GM19397 (cell line): ENCODE measurements around the gene PASK.

Experiments
- ATAC-seq: cut with Tn5 transposase; IDR thresholded peaks from one replicate; pipeline ENCODE4 v1.9.1; 2021; ENCODE audit warnings: mild to moderate bottlenecking, moderate library complexity; ENCODE audit not compliant: unreplicated experiment

PASK gene

DNA sequence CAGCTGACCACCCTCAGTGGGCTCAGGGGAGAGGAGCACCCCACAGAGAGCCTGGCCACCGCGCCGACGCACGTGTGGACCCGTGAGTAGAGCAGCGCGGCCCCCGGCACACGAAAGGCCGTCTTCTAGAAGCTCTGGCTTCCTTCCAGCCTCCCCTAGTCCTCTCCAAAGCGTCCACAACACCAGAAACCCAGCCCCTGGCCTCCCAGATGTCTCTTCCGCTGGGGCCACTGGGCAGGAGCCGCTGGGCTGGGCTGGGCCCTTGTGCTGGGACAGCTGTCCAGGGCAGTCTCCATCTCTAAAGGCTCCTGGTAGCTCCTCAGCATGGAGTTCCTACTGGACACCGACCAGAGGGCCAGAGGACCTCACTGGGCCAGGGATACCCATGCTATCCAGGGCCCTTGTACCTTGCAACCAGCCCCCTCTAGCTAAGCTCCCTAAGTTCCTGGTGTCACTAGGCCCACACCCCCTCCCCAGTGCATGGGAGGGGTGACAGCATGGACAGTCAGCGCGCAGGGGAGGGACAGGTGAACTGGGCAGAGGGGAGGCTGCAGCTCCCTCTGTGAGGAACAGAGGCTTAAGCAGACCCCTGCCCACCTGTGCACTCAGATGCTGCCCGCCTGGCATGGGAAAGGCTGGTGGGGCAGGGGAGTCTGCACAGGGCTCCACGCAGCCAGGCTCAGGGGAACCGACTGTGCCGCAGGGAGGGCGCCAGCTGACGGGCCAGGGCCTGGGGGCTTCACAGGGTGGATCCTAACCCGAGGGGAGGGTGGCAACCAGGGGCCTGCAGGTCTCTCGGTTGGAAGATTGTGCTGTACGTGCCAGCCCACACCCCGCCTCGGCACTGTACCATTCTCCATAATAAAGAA is 80.1 kb downstream of the PASK start:
- no peak for ATAC-seq

DNA sequence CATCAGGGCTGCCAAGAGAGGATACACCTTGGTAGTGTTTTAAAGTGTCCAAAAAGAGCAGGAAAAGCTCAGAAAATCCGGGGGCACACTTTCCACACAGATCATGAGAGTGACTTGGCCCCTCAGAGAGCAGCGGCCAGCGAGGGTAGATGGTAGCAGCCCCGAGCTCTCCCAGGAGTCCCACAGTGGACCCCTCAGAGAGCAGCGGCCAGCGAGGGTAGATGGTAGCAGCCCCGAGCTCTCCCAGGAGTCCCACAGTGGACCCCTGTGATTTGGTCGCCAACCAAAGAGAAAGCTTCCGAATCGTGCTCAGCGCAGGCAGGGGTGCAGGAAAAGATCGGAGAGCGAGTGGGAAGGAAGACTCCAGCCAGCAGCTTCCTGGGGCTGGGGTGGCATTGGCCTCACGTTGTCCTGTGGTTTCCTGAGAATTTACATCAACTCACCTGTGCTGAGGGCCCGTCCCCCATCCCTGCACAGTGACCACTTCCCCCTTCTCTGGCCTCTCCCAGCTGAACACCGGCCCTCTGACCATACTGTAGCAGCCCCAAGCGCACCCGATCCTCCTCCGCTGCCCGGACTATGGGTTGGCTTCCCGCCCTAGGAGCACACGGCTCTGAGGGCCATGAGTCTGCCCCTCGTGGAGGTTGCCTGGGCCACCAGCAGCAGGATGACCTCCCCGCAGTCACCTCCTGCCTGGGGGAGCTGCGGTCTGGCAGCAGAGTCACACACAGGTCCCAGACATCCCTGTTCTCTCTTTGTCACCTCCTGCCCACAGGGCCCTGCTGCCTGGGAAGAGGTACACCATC is 80.9 kb downstream of the PASK start:
- ATAC-seq, result no peak

DNA sequence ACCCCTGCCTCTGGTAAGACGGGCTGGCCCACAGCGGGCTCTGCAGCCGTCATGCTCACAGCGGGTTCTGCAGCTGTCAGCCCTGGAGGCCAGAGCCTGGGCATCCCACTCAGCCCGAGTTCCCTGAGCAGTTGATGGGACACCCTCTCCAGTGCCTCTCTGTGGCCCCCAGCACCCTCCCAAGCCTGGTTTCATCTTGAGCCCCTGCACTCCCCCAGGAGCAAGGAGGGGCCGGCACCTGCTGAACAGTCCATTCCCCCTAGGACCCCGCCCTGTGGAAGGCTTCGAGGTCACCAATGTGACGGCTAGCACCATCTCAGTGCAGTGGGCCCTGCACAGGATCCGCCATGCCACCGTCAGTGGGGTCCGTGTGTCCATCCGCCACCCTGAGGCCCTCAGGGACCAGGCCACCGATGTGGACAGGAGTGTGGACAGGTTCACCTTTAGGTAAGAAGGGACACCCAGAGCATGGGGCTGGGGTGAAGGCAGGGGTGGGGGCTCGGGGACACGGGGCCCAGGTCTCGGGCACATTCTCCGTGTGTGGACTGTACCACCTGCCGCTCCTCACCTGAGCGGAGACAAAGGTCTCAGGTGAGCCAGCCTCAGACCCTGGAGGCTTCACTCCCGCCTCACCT is 81.7 kb downstream of the PASK start:
- ATAC-seq, result no peak

DNA sequence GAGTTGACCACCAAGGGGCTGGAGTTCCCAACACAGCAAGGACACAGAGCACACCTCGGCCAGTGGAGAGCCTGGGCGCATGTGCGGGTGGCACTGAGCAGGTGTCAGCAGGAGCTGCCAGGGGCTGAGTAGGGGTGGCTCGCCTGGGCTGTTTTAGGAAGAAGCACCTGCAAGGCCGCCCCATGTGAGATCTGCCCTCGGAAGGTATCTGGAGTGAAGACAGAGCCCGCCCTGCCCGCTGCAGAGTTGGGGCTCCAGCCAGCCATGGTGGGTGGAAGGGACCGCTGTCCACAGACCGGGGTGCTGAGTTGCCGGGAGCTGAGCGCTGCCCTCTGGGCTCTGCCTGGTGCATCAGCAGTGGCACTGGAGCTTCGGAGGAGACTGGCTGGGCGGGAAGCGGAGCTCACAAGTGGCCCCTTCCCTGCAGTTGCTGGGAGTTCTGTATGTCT is 82.4 kb downstream of the PASK start:
- no peak for ATAC-seq

DNA sequence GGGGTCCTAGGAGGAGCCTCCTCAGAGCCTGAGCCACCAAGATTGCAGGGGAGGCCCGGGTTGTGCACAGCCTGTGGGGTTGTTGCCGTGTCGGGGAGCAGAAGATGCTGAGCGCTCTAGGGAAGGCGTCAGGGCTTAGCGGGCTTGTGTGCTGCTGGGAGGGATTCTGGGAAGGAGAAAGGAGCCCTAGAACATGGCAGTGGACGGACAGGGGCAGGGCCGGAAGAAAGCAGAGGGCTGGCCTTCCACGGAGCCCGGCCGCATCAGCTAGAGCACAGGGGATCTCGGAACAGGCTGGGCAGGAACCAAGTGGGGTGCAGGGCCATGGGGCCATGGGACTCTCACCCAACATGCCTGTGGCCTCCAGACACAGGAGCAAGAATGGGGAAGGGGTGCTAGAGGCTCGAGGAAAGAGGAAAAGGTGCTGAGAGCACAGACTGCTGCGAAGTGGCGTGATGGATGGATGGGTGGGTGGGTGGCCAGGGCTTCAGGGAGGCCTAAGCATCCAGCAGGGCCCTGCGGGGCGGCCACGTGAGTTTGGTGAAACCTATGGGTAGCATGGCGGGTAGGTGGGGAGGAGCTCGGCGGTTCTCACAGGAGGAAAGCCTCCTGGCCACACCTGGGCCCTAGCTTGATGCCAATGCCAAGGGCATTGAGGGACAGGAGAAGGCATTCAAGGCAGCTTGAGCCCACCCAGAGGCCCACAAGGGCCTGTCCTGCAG is 82.9 kb downstream of the PASK start:
- no peak for ATAC-seq

DNA sequence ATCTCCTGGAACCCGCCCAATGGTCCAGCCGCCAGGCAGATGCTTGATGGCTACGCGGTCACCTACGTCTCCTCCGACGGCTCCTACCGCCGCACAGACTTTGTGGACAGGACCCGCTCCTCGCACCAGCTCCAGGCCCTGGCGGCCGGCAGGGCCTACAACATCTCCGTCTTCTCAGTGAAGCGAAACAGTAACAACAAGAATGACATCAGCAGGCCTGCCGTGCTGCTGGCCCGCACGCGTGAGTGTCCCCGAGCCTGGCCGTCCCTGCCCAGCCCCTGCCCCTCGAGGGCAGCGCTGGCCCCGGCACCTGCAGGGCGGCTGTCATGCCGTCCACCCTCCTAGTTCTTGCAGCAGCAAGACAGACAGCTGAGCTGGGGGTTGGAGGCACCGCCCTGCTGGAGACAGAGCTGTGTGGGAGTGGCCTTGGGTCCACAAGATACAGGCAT is 83.9 kb downstream of the PASK start:
- ATAC-seq, result no peak

DNA sequence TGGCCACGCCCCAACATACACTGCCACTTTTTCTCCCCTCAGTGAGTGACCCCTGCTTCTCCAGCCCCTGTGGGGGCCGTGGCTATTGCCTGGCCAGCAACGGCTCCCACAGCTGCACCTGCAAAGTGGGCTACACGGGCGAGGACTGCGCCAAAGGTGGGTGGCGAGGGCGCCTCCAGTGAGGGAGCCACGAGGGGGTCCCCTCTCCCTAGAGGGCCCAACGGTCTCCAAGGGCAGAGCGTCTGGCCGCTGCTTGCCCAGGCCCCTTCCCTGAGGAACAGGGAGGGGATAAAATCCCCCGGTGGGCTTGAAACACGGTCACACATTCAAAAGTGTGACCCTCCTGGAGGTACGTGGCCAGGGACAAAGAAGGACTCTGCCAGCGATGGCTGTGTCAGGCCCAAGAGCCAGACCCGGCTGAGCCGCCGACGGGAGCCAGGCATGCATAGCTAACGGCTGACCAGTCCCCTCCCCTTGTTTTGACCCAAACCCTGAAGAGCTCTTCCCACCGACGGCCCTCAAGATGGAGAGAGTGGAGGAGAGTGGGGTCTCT is 84.4 kb downstream of the PASK start:
- no peak for ATAC-seq

DNA sequence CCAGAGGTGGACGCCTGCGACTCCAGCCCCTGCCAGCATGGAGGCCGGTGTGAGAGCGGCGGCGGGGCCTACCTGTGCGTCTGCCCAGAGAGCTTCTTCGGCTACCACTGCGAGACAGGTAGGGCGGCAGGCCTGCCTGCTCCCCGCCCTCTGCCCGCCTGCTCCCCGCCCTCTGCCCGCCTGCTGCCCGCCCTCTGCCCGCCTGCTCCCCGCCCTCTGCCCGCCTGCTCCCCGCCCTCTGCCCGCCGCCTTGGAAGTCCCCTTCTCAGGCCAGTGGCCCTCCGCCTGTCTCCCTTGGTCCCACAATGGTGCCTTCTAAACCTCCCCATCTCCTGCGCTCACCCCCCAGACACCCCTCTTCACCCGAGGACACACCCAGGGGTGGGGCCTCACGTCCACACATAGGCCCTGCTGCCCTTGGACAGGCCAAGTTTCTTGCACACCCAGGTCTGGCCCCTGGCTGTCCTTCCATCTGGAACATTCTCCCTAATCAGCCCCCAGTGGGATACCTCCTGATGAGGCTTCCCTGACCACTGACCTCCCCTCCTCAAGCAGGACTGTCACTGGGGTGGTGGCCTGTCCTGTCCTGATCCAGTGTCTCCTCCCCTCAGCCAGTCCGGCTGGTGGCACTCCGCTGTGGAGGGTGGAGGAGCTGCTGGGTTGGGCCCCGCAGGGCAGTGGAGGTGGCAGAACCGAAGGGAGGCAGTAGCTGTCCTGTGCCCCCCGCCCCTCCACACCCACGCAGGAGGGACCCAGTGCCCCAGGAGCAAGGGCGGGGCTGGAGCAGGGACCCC is 85.1 kb downstream of the PASK start:
- ATAC-seq, result no peak

DNA sequence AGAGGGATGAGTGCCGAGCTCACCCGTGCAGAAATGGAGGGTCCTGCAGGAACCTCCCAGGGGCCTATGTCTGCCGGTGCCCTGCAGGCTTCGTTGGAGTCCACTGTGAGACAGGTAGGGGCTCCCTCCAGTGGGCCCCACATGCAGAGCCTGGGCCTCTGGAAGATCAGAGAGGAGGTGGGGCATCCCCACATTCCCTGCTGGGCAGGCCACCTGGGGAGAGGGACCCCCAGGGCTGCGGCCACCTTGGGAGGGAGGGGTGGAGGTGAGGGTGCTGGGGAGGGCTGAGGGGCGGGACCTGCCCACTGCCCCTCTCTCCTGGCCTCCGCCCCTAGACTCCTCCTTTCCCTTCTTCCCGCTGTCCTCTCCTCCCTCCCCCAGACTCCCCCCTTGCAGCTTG is 85.7 kb downstream of the PASK start:
- no peak for ATAC-seq

DNA sequence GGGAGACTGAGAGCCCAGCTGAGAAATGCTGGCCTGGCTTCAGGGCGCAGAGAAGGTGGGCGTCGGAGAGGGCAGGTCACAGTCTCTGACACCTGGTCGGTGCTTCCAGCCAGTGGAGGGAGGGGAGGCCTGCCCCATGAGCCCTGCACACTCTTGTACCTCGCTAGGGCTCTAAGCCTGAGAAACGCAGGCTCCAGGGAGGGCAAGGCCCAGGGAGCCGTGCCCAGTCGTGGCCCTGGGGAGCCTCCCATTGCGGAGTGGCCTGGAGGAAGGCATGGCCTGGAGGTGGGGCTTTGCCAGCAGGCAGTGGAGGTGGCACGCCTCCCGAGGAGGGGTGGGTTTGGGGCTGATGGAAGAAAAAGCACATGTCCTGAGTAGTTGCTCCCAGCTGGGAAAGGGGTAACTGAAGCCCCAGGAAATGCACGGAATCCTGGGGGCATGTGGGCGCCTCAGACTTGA is 86.2 kb downstream of the PASK start:
- no peak for ATAC-seq

DNA sequence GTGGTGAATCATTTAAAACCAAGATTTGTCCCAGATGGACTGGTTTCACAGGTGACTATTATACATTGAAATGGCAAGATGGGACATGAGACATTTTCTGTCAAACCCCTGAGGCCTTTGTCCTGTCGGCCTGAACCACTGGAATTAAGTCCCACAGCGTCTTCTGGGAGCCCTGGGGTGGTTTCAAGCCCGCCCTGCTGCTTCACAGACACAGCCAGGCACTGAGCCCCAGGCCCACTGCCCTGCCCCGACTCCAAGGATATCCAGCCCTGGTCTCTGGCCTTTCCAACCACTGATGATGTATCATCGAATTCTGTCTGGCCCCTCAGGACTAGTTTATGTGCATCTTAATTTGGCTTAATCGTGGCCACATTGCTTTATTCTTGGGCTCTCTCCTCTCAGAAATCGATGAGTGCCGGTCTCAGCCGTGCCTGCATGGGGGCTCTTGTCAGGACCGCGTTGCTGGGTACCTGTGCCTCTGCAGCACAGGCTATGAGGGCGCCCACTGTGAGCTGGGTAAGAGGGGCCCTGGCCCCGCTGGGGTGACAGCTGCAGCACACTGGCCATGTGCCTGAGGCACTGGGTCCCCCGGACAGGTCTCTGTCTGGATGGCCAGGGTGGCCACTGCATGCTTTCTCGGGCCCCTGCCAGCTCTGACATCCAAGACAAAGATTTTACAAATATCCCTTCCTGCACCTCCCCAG is 86.7 kb downstream of the PASK start:
- no peak for ATAC-seq

DNA sequence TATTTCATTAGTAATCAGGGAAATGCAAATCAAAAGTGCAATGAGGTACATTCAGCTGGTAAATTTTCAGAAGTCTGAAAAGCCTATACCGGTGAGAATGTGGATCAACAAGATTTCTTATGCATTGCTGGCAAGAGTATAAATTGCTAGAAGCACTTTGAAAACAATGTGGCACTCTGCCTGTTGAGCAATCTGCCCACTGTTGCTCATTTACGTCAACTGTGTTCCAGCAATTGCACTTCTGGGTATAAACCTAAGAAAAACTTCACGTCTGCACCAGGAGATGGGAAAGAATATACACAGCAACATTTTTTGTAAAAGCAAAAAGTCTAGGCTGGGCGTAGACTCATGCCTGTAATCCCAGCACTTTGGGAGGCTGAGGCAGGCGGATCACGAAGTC is 88.0 kb downstream of the PASK start:
- no peak for ATAC-seq
